HepG2 (cell line): ENCODE measurements around the gene TPM3. TPM values are rescaled to one million over a fixed set of nuclear protein-coding genes. Genes with fewer than 3 reads are reported as not detected.

Source experiments
- ATAC-seq: fragments of 200-7000 bp; cut with Tn5 transposase; 3 replicates; pipeline ENCODE4 v1.9.1; 2020; ENCODE audit warnings: mild to moderate bottlenecking, moderate library complexity
- BruUV-seq: library from RNA; stranded (reverse); fragments of 400-500 nt; replicated peaks from 2 replicates; lab custom pipeline; 2021; lab: Mats Ljungman, UMichigan
- CTCF ChIA-PET: fragments of 300-600 bp; formaldehyde crosslinking; extraction: SDS; loops from one replicate; lab custom pipeline; 2021; ENCODE audit warnings: low total read pairs, inconsistent platforms, low intra/inter-chr PET ratio; lab: Yijun Ruan, JAX
- POLR2A ChIA-PET: fragments of 350-600 bp; sonication (Branson Sonifier 250); formaldehyde crosslinking; loops from one replicate; lab custom pipeline; 2020; ENCODE audit warnings: antibody characterized with exemption, inconsistent platforms; lab: Yijun Ruan, JAX
- DNase-seq: peaks from one replicate; pipeline ENCODE4 v3.0.0-alpha.2; 2015; ENCODE audit warnings: low spot score
- FAIRE-seq: peaks from 3 replicates; lab custom pipeline; 2011; peaks lifted over from hg19 to GRCh38; lab: Jason Lieb, UNC
- H2AFZ ChIP-seq: one replicate; pipeline ENCODE4 v1.6.1; 2011; ENCODE audit warnings: low read length, inconsistent platforms
- H3K27ac ChIP-seq: fragments of 300-600 bp; 3 replicates; pipeline ENCODE4 v1.8.0; 2011; ENCODE audit warnings: mixed run types, mild to moderate bottlenecking, mixed read lengths, low read length, inconsistent platforms; ENCODE audit not compliant: insufficient read depth; ENCODE audit errors: extremely low read length
- H3K27me3 ChIP-seq, 2 experiments: fragments of 200-600 bp in 1 of 2; 2 replicates in 1 of 2; 3 replicates in 1 of 2; pipeline versions ENCODE4 v1.6.0 to v1.8.0; 2011; ENCODE audit warnings: low read length in 2 of 2, mild to moderate bottlenecking in 2 of 2, moderate library complexity in 2 of 2, inconsistent platforms in 1 of 2; ENCODE audit not compliant: insufficient read depth in 2 of 2, control insufficient read depth in 1 of 2
- H3K36me3 ChIP-seq, 2 experiments: fragments of 200-600 bp in 1 of 2; replicated peaks in 1 of 2; 2 replicates in 1 of 2; 3 replicates in 1 of 2; pipeline versions ENCODE4 v1.5.1 to v1.8.0; 2011; ENCODE audit warnings: low read length in 2 of 2, inconsistent platforms in 1 of 2; ENCODE audit not compliant: insufficient read depth in 2 of 2, control insufficient read depth in 1 of 2
- H3K4me1 ChIP-seq: 2 replicates; pipeline ENCODE4 v1.5.1; 2012; ENCODE audit warnings: low read length, inconsistent platforms; ENCODE audit not compliant: insufficient read depth
- H3K4me2 ChIP-seq: 2 replicates; pipeline ENCODE4 v1.6.0; 2011; ENCODE audit warnings: low read depth, low read length, inconsistent platforms
- H3K4me3 ChIP-seq, 3 experiments: fragments of 200-600 bp in 1 of 3; sonication (generic), shearing (Covaris generic) in 1 of 3; replicated peaks in 1 of 3; 2 replicates each; pipeline ENCODE4 v1.5.1; 2011 to 2016; ENCODE audit warnings: low read length in 3 of 3, inconsistent platforms in 2 of 3, low read depth in 2 of 3, mild to moderate bottlenecking in 2 of 3, control low read depth in 1 of 3, mixed read lengths in 1 of 3; ENCODE audit not compliant: insufficient read depth in 1 of 3
- H3K79me2 ChIP-seq: one replicate; pipeline ENCODE4 v1.6.1; 2011; ENCODE audit warnings: low read length, inconsistent platforms; ENCODE audit not compliant: insufficient read depth
- H3K9ac ChIP-seq: 2 replicates; pipeline ENCODE4 v1.6.0; 2011; ENCODE audit warnings: mild to moderate bottlenecking, low read depth, low read length, inconsistent platforms; ENCODE audit not compliant: insufficient read depth
- H3K9me3 ChIP-seq: 2 replicates; pipeline ENCODE4 v1.5.1; 2012; ENCODE audit warnings: mild to moderate bottlenecking, low read length
- H4K20me1 ChIP-seq: 2 replicates; pipeline ENCODE4 v1.6.0; 2011; ENCODE audit warnings: inconsistent platforms, mild to moderate bottlenecking, low read length, moderate library complexity; ENCODE audit not compliant: insufficient read depth
- ADNP ChIP-seq: sonication (generic); formaldehyde crosslinking; IDR thresholded peaks from 2 replicates; pipeline ENCODE4 v1.4.0; 2020; ENCODE audit warnings: missing genetic modification reagents
- AGO1 ChIP-seq: fragments of 200-400 bp; formaldehyde crosslinking; IDR thresholded peaks from 2 replicates; pipeline ENCODE4 v1.6.1; 2017; ENCODE audit warnings: mild to moderate bottlenecking, low read depth, low read length, moderate library complexity; ENCODE audit not compliant: poor library complexity, severe bottlenecking
- ATF1 ChIP-seq: IDR thresholded peaks from 2 replicates; pipeline ENCODE4 v1.6.1; 2016; ENCODE audit warnings: mild to moderate bottlenecking, control low read depth
- CC2D1A ChIP-seq: sonication (generic); formaldehyde crosslinking; IDR thresholded peaks from 2 replicates; pipeline ENCODE4 v1.8.1; 2023; ENCODE audit warnings: mild to moderate bottlenecking, missing genetic modification reagents
- DMAP1 ChIP-seq: IDR thresholded peaks from 2 replicates; pipeline ENCODE4 v1.6.1; 2016
- FOXA1 ChIP-seq, 2 experiments: fragments of 450-650 bp in 1 of 2; sonication (generic) in 1 of 2; formaldehyde crosslinking in 1 of 2; IDR thresholded peaks; 2 replicates each; pipeline versions ENCODE4 v1.4.0 to v1.6.1; 2016 to 2020; ENCODE audit warnings: missing genetic modification reagents in 1 of 2
- FOXA3 ChIP-seq: IDR thresholded peaks from 2 replicates; pipeline ENCODE4 v1.6.1; 2016; ENCODE audit warnings: missing genetic modification reagents, missing compliant biosample characterization
- NFKB2 ChIP-seq: sonication (generic); formaldehyde crosslinking; IDR thresholded peaks from 2 replicates; pipeline ENCODE4 v1.4.0; 2020; ENCODE audit warnings: missing genetic modification reagents, borderline replicate concordance
- NFRKB ChIP-seq: fragments of 450-650 bp; IDR thresholded peaks from 2 replicates; pipeline ENCODE4 v1.6.1; 2017
- SOX13 ChIP-seq, 3 experiments: fragments of 450-650 bp in 1 of 3; sonication (generic) in 1 of 3; formaldehyde crosslinking in 1 of 3; IDR thresholded peaks in 2 of 3; conservative IDR thresholded peaks in 1 of 3; 2 replicates each; pipeline versions ENCODE4 v1.5.0 to v1.6.1; 2016 to 2020; ENCODE audit warnings: antibody characterized with exemption in 1 of 3, mild to moderate bottlenecking in 1 of 3, missing compliant biosample characterization in 1 of 3, missing genetic modification reagents in 1 of 3, moderate library complexity in 1 of 3
- SRF ChIP-seq: IDR thresholded peaks from 2 replicates; pipeline ENCODE4 v1.6.1; 2011; ENCODE audit warnings: mild to moderate bottlenecking, low read depth, low read length, moderate library complexity
- ZBTB40 ChIP-seq, 2 experiments: fragments of 450-650 bp in 1 of 2; sonication (generic) in 1 of 2; formaldehyde crosslinking in 1 of 2; IDR thresholded peaks; 2 replicates each; pipeline versions ENCODE4 v1.6.1 to v1.8.0; 2016 to 2022; ENCODE audit warnings: antibody characterized with exemption in 1 of 2, mild to moderate bottlenecking in 1 of 2, missing genetic modification reagents in 1 of 2
- ZNF652 ChIP-seq: IDR thresholded peaks from 2 replicates; pipeline ENCODE4 v1.6.1; 2016; ENCODE audit warnings: low read depth, borderline replicate concordance
- ZNF761 ChIP-seq: sonication (generic); formaldehyde crosslinking; conservative IDR thresholded peaks from 2 replicates; pipeline ENCODE4 v1.4.0; 2020; ENCODE audit warnings: mild to moderate bottlenecking, missing genetic modification reagents
- WGBS: methylation state at CpG from one replicate; pipeline ENCODE4 v1.1.6; 2017; ENCODE audit warnings: low lambda C conversion rate; 5-methylcytosine and 5-hydroxymethylcytosine counted together
- in situ Hi-C: cut with HindIII; loops from 2 replicates; pipeline ENCODE4 v1.10.0; 2017; ENCODE audit warnings: low pct_unique_long_range_greater_than_20kb; ENCODE audit not compliant: extremely low pct_ligation_motif_present
- intact Hi-C: fragments of 100-400 bp; cut with micrococcal nuclease; formaldehyde crosslinking; loops from one replicate; pipeline ENCODE4 v1.10.0; 2022; ENCODE audit not compliant: unreplicated experiment
- polyA plus RNA-seq, 8 experiments: library from polyadenylated mRNA; depleted of rRNA in 3 of 8; stranded (reverse) in 7 of 8; unstranded in 1 of 8; fragments of >200 nt; fragmentation: Illumina TruSeq in 4 of 8; extraction: Trizol in 4 of 8; gene quantifications; 2 replicates each; pipeline versions ENCODE4 v1.2.1 to v1.2.3, GENCODE V29; 2011 to 2016; ENCODE audit warnings: low read depth in 4 of 8, missing spikeins in 1 of 8, mixed read lengths in 1 of 8; ENCODE audit not compliant: insufficient read depth in 1 of 8
- total RNA-seq, 5 experiments: library from RNA; depleted of rRNA; stranded (reverse); fragments of >200 nt; fragmentation: Illumina TruSeq; extraction: Trizol; gene quantifications; 2 replicates each; pipeline ENCODE4 v1.2.3, GENCODE V29; 2016; ENCODE audit warnings: low read depth in 1 of 5

TPM3 gene
- total and polyA plus RNA-seq, 2 of the 13 experiments (the other 11 are each of a cell fraction or from before 2014, with no cell fraction given), result 160 to 307 TPM

GRCh38 chr1:154186852-154187501, 4.9 kb downstream of the TPM3 start:
- no peak for DNase-seq
- WGBS, result 2% methylated on average over 2 of the region's 2 CpGs
- Histone ChIP-seq H3K4me2 (peak overlapping the region; percentile 43), H3K27ac (no peak overlapping the region), H3K79me2 (peaks cover 9% of the 10 kb centered on the region), H3K27me3 (no peaks in the 10 kb centered on the region; a peak in 1 of 5 replicates), H2AFZ (no peak overlapping the region), H3K4me1 (peaks cover 26% of the 10 kb centered on the region), H4K20me1 (peaks cover 6% of the 10 kb centered on the region; the same call in 1 of the 2 replicates), H3K4me3 (no peak overlapping the region), H3K9me3 (no peaks in the 10 kb centered on the region)
- no peak for ATAC-seq
- POLR2A ChIA-PET, result no interaction called here
- in situ Hi-C loops (no loop called here), intact Hi-C loops (no loop called here)
- no peak for FAIRE-seq
- no TSS peak for BruUV-seq
- TF ChIP-seq SOX13 (IDR thresholded peaks at IDR 0.05), result no peak
- TF ChIP-seq SOX13 (CRISPR knock-in tag; conservative IDR thresholded peaks at IDR 0.05 in 1 of 2, IDR thresholded peaks at IDR 0.05 in 1 of 2), result no peak
- TF ChIP-seq SRF, result no peak
- TF ChIP-seq AGO1, result no peak
- TF ChIP-seq CC2D1A, result no peak
- no peak for TF ChIP-seq DMAP1
- no peak for TF ChIP-seq NFKB2
- TF ChIP-seq ZBTB40 (IDR thresholded peaks at IDR 0.05), result peak; percentile 94
- TF ChIP-seq ZBTB40 (CRISPR knock-in tag; IDR thresholded peaks at IDR 0.05), result peak; percentile 99
- no peak for TF ChIP-seq ADNP (CRISPR knock-in tag)
- no peak for TF ChIP-seq ATF1
- peak; percentile 78 for TF ChIP-seq ZNF652 (CRISPR knock-in tag)
- no peak for TF ChIP-seq NFRKB
- no peak for TF ChIP-seq ZNF761
- peak; percentile 19; the same call in 1 of the 2 replicates for TF ChIP-seq FOXA3 (CRISPR knock-in tag)
- TF ChIP-seq FOXA1 (IDR thresholded peaks at IDR 0.05), result no peak
- peak; percentile 3; the same call in 1 of the 2 replicates for TF ChIP-seq FOXA1 (CRISPR knock-in tag; IDR thresholded peaks at IDR 0.05)
- TF ChIP-seq, all 625 proteins: peak for 4
- Histone ChIP-seq H3K9ac (no peak overlapping the region), H3K36me3 (no peaks in the 10 kb centered on the region)
- CTCF ChIA-PET, result interaction anchor here (1.3 to 2.5 kb wide), 2 partner anchors 85 to 148 kb away, joined by 3 to 20 read pairs; partner anchors contain the start of gene HAX1
